ENCODE data around the gene ELOVL6.
"Not testable (repeated sequence)": the region's sequence is repeated elsewhere in the genome, so short reads cannot be mapped to it uniquely, and the experiment has no call there.

- TF ChIP-seq POLR2AphosphoS5, CTCF, POLR2A (IDR thresholded peaks at IDR 0.05): not testable (repeated sequence)
These were observed 18.8 kb upstream of the ELOVL6 start for GRCh38 chr4:110217181-110217580.

Data from transverse colon (tissue), 4 donors.